Liver (tissue), 3 donors: ENCODE data around the gene PDE6B.

Experiments
- ATF3 ChIP-seq: IDR thresholded peaks from 2 replicates; pipeline ENCODE4 v1.6.1; 2016; ENCODE audit warnings: antibody characterized with exemption
- CTCF ChIP-seq: fragments of 150-350 bp; IDR thresholded peaks from 2 replicates; pipeline ENCODE4 v1.5.1; 2017; ENCODE audit warnings: improper control_type of control experiment, low read depth, low read length; ENCODE audit not compliant: missing input control
- FOXA1 ChIP-seq: IDR thresholded peaks from 2 replicates; pipeline ENCODE4 v1.6.1; 2016; ENCODE audit warnings: antibody characterized with exemption
- GABPA ChIP-seq, 2 donors: IDR thresholded peaks in 1 of 2; conservative IDR thresholded peaks in 1 of 2; 2 replicates each; pipeline ENCODE4 v1.6.1; 2016; ENCODE audit warnings: antibody characterized with exemption in 2 of 2, mild to moderate bottlenecking in 1 of 2, moderate library complexity in 1 of 2
- HNF4G ChIP-seq: IDR thresholded peaks from 2 replicates; pipeline ENCODE4 v1.6.1; 2016; ENCODE audit warnings: antibody characterized with exemption
- JUND ChIP-seq, 2 donors: IDR thresholded peaks; 2 replicates each; pipeline ENCODE4 v1.6.1; 2016; ENCODE audit warnings: antibody characterized with exemption in 2 of 2
- RAD21 ChIP-seq, 2 donors: IDR thresholded peaks; 2 replicates each; pipeline ENCODE4 v1.6.1; 2016; ENCODE audit warnings: antibody characterized with exemption in 2 of 2, mild to moderate bottlenecking in 2 of 2
- SP1 ChIP-seq: IDR thresholded peaks from 2 replicates; pipeline ENCODE4 v1.6.1; 2018; ENCODE audit warnings: antibody characterized with exemption, mild to moderate bottlenecking
- YY1 ChIP-seq: IDR thresholded peaks from 2 replicates; pipeline ENCODE4 v1.6.1; 2016; ENCODE audit warnings: antibody characterized with exemption, mild to moderate bottlenecking
- TF ChIP-seq, protein P1 (sequence below): IDR thresholded peaks from 2 replicates; pipeline ENCODE4 v1.6.1; 2016; ENCODE audit warnings: antibody characterized with exemption, mild to moderate bottlenecking
- donor health status: healthy.
- donor health status: healthy.

GRCh38 chr4:707929-708630, 82.7 kb downstream of the PDE6B start:
- no peak for TF ChIP-seq CTCF
- TF ChIP-seq GABPA (IDR thresholded peaks at IDR 0.05 in 1 of 2, conservative IDR thresholded peaks at IDR 0.05 in 1 of 2) = no peak
- no peak for TF ChIP-seq RAD21 (IDR thresholded peaks at IDR 0.05)
- TF ChIP-seq JUND (IDR thresholded peaks at IDR 0.05) = no peak
- TF ChIP-seq, protein P1, sequence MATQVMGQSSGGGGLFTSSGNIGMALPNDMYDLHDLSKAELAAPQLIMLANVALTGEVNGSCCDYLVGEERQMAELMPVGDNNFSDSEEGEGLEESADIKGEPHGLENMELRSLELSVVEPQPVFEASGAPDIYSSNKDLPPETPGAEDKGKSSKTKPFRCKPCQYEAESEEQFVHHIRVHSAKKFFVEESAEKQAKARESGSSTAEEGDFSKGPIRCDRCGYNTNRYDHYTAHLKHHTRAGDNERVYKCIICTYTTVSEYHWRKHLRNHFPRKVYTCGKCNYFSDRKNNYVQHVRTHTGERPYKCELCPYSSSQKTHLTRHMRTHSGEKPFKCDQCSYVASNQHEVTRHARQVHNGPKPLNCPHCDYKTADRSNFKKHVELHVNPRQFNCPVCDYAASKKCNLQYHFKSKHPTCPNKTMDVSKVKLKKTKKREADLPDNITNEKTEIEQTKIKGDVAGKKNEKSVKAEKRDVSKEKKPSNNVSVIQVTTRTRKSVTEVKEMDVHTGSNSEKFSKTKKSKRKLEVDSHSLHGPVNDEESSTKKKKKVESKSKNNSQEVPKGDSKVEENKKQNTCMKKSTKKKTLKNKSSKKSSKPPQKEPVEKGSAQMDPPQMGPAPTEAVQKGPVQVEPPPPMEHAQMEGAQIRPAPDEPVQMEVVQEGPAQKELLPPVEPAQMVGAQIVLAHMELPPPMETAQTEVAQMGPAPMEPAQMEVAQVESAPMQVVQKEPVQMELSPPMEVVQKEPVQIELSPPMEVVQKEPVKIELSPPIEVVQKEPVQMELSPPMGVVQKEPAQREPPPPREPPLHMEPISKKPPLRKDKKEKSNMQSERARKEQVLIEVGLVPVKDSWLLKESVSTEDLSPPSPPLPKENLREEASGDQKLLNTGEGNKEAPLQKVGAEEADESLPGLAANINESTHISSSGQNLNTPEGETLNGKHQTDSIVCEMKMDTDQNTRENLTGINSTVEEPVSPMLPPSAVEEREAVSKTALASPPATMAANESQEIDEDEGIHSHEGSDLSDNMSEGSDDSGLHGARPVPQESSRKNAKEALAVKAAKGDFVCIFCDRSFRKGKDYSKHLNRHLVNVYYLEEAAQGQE = no peak
- no peak for TF ChIP-seq ATF3
- no peak for TF ChIP-seq HNF4G
- no peak for TF ChIP-seq SP1
- no peak for TF ChIP-seq YY1
- no peak for TF ChIP-seq FOXA1
